ENCODE measurements around the gene FTO.

The FTO gene

DNA sequence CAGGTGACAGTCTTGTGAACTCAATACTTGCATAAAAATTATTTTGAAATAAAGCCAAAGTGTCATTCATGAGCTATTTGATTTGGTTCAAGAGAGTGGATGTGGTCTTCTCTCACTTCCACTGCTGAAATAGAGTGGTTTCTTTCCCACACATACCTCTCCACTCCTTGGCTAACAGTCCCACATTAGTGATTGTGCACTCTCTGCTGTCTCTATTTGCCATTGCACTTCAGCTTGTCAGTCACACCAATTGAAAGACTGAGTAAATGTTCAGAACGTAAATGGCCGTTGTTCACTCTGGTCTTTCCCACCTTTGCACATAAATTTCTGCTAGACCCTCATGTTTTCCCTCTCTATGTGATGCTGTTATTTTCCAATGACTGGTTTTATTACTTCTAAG lies 197.5 kb downstream of the FTO start:
- DNase-seq (ENCODE audit: low spot score): no peak

GRCh38 chr16:53904533-53904932 lies 200.6 kb downstream of the FTO start:
- DNase-seq (ENCODE audit: low spot score): peak; percentile 78

DNA sequence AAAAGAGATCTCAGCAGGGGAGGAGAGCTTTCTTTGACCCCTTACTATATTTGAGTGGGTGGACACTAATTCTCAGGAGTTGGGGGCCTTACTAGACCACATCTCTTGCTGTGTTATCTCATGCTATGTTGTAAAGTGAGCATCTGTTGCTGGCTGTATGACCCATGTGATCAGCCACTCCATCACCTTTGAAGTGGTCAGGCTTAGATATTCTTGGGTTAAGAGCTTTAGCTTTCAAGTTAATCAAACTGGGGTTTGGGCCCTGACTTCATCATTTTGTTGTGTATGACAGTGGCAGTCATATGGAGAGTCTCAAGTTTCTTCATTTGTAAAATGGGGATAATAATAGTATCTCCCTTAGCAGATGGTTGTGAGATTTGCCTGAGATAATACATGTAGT lies 201.1 kb downstream of the FTO start:
- DNase-seq (ENCODE audit: low spot score): no peak

DNA sequence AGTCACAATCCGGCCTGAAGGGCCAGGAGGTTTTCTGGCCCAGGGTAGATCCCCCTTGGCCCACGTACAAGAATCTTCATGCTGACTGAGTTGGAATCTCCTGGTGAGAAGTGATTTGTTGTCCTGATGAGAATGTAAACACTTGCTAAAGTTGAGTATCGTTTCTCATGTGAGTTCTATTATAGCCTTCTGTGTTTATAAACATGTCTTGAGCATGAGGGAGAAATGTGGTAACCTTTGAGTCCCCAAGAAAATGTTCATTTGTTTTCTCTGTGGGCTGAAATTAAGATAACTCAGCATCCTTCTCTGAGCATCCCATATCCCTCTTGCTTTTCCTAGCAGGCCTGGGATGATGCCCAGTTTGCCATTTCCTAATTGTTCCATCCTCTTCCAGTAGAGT lies 204.8 kb downstream of the FTO start:
- no peak for DNase-seq (ENCODE audit: low spot score)

DNA sequence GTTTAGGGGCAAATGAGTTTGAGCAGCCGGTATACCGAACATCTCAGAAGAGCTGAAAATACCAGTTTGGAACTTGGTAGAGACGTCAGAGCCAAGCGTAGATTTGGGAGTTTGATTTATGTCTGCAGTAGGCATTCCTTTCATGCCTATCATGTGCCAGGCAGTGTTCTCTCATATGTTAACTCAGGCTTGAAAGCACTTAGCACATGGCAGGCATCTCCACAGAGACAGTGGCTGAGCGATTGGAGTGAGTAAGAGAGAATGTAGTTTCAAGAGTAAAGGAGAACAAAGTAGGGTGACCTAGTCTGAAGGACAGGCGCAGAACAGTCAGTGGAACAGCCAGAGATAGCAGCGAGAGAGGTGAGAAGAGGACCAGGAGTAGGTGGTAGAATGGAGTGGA lies 207.0 kb downstream of the FTO start:
- no peak for DNase-seq (ENCODE audit: low spot score)

GRCh38 chr16:53911513-53911912 lies 207.6 kb downstream of the FTO start:
- DNase-seq (ENCODE audit: low spot score): no peak

- no peak for DNase-seq (ENCODE audit: low spot score)
Measured at GRCh38 chr16:53912155-53912554, 208.2 kb downstream of the FTO start.

DNA sequence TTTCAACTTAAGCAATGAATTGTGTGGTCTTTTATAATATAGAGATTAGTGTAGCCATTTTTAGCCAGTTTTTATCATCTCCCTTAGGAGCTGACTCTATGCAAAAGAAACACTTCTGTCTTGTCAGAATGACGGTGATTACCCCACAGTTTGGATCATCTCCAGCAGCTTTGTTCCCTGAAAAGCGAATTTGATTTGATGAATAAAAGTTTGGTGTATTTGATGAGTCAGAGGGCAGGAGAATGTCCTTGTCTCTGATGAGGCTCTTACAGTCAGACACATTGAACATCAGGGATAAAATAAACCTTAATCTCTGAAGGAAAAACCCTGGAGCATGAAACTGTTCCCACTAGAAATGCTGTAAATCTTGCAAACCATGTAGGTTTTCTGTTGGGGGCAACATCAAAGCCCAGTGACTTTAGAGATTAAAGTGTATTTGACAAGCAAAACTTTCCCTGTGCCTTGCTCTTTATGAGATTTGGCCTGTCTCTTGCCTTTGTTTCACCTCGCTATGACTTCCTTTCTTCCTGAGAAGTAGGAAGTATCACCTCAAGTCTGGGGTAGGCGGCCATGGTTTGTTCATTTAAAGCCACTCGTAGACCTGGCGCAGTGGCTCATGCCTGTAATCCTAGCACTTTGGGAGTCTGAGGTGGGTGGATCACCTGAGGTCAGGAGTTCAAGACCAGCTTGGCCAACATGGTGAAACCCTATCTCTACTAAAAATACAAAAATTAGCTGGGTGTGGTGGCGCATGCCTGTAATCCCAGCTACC lies 209.3 kb downstream of the FTO start:
- no peak for DNase-seq (ENCODE audit: low spot score)

- no peak for DNase-seq (ENCODE audit: low spot score)
Measured at GRCh38 chr16:53913920-53914319, 210.0 kb downstream of the FTO start.

GRCh38 chr16:53914736-53915135 lies 210.8 kb downstream of the FTO start:
- DNase-seq (ENCODE audit: low spot score): no peak

DNA sequence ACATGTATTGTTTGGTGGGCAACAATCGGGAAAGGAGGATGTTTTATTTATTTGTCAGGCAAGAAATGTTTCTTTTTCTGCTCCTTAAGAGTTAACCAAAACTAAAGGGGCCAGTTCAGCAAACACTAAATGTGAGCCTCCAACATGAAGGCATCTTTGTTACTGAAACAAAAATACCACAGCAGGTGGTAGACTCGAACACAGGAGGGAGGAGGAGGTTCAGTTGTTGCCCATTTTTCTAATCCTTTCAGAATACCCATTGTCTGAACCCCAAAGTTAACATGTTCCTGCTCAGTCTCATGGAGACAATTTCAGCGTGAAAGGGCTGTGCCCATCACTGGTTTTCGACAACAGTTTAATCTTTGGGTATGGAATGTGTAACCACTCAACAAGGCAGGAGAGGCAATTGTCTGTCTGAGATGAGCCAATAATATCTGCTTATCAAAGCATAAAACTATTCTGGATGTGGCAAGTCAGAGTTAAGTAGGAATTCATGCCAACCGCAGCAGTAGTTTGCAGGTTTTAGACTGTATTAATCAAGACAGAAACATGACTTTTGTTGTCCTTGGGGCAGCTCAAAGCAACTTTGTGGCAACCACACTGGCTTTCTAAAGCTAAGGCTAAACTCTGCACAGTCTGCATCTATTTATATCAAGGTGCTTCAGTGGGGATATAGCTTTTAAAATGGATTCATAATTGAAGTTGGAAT lies 211.7 kb downstream of the FTO start:
- no peak for DNase-seq (ENCODE audit: low spot score)

DNA sequence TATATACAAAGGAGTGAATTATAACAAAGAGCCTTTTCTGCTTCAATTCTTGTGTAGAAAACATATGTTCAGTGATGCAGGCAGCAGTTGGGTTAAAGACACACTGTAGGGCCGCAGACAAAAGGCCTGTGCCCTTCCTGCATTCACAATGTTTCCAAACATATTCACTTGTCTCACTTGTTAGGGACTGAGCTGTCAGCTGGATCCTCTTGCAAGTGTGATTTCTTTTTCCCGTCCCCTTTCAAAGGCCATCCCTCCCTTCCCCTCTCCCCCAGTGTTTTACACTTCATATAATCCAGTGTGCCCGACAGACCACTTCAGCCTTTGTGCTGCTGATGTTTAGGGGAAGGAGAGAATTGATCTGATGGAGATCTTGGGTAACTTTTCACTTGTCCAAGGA lies 217.0 kb downstream of the FTO start:
- DNase-seq (ENCODE audit: low spot score): no peak

DNA sequence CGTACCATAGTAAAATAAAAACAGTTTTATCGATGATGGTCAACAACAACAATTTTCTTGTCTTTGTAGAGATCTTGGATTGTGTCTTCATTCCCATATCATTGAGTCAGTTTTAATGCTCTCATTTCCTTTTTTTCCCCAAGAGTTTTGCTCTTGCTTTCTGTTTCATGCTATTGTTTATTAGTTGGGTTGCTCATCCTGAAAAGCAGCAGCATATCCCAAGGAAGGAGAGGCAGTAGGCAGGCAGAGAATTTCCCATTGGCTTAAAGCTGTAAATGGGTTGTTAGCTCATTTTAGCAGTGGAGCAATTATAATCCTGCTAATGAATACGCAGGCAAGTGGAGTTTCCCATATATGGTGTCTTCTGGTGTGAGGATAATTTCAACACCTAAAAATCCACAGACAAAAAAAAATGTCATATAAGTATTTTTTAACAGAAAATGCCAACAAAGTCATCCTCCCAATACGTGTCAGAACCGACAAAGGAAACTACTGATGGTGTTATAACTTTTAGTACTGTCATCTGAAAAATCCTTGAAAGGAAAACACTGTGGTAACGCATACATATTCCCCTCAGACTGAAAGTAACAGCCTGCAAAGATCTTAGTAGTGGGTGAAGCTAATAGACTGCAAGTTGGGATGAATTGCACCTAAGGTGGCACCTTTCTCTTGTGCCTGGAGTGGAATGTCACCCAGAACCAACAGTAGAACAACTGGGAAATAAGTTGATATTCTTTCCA lies 218.3 kb downstream of the FTO start:
- DNase-seq (ENCODE audit: low spot score): no peak

DNA sequence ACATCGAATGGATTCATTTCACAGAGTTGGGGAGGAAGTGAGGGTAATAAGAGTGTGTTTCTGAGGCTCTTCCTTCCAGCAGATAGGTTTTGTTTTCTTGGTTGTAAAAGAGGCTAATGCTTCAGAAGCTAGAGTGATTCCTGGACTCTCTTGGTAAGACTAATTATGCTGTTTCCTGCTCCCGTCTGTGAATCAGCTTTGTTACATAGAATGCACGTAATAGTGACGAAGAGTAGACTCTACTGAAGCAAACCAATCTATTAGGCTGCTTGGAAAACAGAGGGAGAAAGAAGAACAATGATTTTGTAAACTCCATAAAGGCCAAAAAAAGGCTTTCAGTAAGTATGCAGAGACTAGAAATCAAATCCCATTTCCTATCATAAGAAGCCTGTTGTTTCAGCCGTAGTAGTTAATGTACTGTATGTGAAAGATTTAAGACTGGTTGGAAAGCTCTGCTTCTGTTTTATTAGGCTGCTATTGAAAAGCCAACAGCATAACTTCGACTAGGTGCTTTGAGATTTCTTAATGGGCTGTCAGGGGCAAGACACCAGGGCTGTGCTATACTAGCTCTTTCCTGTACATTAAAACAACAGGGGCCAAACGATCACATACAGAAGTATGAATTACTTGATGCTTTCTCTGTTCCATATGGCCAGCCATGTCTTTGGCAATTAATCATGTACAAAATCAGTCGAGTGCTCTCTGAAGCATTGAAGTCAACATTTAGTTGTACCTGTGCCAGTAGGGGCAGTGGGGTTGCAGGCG lies 219.0 kb downstream of the FTO start:
- no peak for DNase-seq (ENCODE audit: low spot score)

DNA sequence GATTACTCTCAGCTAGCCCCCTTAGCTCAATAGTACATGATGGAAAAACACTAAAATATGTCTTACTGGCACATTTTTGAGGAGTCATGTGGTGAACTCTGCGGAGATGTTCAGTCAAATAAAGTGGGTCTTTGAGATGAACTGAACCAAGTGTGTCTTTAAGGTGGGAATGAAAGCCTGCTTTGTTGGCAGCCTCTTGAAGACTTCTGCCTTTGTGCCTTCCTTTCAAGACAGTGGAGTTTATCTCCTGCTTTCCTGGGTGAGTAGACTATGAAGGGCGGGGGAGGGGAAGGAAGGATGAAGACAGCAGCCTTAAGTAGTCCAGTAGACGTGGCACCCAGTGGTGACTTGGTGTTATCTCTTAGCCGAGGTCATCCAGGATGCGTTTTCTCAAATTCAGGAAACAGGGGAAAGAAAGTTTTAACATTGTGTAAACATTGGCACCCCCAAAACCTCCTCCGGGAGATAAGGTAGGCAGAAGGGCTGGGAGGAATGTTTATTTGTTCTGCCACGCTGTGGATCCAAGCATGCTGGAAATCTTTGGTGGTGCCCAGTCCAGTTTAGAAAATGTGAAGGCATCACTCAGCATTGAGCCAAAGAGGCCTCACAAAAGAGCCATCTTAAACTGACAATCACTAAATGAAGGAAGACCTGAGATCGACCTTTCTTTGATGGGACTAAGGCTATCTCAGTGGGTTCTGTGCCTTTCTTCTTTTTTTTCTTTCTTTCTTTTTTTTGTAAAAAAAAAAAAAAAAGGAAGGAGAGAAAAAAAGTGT lies 220.6 kb downstream of the FTO start:
- DNase-seq (ENCODE audit: low spot score): no peak

DNA sequence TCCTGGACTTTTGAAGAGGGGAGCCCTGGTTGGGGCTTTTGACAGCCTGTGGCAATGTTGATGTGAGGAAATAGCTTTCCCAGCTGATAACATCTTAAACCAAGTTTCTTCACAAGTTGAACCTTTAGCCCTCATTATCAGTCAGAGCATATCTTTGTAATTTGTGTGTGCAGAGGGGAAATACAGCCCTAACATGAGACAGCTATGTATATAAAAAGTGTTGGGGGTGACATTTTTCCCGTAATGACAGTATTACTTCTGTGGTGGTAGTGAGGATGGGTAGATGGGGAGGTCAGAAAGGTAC lies 221.1 kb downstream of the FTO start:
- no peak for DNase-seq (ENCODE audit: low spot score)

DNA sequence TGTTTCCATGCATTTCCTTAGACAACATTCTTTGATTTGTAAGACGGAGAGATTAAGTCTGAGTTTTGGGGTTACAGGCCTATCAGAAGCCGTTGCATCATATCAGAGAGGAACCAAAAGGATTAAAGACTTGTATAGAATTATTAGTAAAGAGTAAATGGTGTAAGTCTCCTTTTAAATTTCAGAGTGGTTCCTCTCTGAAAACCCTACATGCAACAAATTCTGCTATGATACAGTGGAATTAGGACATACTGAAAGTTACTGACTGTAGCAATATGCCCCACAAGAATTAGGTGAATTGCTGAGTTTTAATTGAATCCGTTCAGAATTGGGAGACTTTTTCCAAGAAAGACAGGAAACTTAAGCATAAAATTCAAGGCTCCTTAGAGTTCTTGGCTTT lies 221.6 kb downstream of the FTO start:
- no peak for DNase-seq (ENCODE audit: low spot score)

GRCh38 chr16:53926209-53926608 lies 222.3 kb downstream of the FTO start:
- DNase-seq (ENCODE audit: low spot score): no peak

GRCh38 chr16:53932975-53933374 lies 229.0 kb downstream of the FTO start:
- no peak for DNase-seq (ENCODE audit: low spot score)

- no peak for DNase-seq (ENCODE audit: low spot score)
Measured at GRCh38 chr16:53933407-53933806, 229.5 kb downstream of the FTO start.

DNA sequence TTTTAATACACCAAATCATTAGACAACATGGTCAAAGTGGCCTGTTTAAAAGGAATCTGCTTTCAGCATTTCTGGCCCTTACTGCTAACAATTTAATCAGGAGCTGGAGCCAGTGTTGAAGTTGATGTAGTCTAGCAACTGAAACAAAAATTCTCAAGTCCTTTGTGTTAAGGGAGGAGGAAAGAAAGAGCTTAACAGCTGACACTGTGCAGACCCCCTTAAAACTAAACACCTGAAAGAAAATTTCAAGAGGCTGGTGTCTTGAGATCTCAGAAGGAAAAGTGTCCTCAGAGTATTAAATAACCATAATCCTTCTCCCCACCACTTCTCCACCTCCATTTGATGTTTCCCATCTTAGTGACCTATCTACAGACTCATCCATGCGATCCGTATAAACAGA lies 232.1 kb downstream of the FTO start:
- no peak for DNase-seq (ENCODE audit: low spot score)

- DNase-seq (ENCODE audit: low spot score): no peak
Measured at GRCh38 chr16:53936529-53936928, 232.6 kb downstream of the FTO start.
